Stimulated activated naive CD4-positive, alpha-beta T cell treated with Interleukin-2 at 50 U/mL for 16 hours (primary cell): ENCODE measurements around the gene RBBP8NL.
"Not testable (repeated sequence)": the region's sequence is repeated elsewhere in the genome, so short reads cannot be mapped to it uniquely, and the experiment has no call there.

ENCODE experiments used
- DNase-seq: peaks from one replicate; lab custom pipeline; 2025; lab: John Stamatoyannopoulos, UW

Gene RBBP8NL

DNA sequence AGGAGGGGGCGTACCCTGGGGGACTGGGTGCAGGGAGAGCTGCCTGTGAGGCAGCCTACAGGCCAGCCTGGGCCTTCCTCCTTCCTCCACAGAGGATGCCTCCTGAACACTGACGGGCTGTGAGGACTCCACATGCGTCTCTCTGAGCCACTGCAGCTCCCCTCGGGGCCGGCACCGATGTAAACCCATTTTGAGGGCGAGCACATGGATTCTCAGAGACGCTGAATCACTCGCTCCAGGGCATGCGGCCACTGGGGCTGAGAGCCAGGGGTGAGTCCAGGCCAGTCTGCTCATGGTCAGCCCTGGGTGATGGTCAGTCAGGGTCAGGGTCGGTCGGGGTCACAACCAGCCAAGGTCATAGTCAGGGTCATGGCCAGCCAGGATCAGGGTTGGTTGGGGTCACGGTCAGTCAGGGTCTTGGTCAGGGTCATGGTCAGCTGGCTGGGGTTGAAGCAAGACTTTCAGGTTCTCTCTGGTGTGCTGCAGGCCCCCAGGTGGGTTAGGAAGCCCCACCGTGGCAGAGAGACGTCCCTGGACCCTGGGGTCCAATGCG, 14.7 kb upstream of the RBBP8NL start:
- DNase-seq, result no peak

DNA sequence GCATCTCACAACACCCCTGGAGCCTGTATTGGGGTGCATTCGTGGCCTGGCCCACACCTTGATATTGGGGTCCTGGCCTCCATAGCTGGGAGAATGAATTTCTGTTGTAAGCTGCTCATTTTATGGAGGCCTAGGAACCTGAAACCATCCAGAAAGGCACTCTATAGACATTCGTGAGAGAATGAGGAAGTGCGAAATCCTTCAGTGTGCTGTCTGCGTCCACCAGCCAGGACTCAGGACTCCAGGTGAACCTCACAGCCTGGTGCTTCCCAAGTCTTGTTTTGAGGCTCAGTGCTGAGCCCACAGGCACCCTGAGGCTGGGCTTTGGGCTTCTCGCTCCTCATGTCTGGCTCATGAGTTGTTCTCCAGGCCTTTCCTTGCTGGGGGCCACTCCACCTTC, 11.9 kb upstream of the RBBP8NL start:
- DNase-seq, result no peak

DNA sequence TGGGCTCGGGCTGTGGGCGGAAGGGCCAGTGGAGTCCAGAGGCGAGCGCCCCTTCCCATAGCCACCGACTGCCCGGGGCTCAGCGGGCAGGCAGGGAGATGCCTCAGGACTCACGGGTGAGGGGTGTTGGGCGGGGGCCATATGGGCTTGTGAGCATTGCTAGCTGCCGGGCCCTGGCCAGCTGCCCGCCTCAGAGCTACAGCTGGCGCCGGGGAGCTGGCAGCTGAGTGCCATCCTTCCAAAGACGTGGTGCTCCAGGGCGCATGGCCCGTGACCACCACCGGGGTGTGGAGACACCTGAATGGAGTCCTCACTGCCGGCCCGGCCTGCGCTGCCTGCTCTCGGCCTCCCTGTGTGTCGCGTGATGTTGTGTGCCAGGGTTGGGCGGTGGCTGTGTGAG, 10.6 kb upstream of the RBBP8NL start:
- DNase-seq, result no peak

DNA sequence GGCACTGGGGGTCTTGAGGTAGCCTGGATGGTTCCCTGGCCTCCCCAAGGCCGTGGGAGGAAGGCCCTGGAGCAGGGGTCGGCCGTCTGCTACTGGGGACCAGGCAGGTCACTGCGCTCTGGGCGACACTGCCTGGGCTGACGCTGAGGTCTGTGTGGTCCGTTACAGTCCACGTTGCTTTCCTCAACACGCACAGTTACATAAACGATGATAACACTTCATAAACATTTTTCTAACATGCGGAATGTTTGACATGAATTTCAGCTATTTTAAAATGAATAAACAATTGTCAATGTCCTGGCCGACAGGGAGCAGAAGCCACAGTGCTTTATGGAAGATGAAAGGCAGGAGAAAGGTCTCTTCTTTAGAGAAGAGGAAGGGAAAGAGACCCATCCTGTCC, 10.2 kb upstream of the RBBP8NL start:
- no peak for DNase-seq

DNA sequence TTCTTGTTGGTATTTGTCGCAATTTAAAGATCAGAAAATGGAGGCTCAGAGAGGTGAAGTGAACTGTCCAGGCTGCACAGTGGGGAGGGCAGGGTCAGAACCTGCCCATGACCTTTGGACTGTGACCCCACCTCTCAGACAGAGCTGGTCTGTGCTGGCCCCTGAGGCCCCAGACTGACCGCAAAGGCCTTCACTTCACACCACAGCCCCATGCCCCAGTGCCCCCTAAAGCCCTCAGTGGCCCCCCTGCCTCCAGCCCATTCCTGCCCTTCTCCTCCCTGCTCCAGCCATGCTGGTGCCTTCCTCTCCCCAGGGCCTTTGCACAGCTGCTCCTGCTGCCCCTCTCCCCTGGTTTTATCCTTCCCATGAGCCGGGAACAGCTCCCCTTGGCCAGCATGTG, 9.4 kb upstream of the RBBP8NL start:
- no peak for DNase-seq

DNA sequence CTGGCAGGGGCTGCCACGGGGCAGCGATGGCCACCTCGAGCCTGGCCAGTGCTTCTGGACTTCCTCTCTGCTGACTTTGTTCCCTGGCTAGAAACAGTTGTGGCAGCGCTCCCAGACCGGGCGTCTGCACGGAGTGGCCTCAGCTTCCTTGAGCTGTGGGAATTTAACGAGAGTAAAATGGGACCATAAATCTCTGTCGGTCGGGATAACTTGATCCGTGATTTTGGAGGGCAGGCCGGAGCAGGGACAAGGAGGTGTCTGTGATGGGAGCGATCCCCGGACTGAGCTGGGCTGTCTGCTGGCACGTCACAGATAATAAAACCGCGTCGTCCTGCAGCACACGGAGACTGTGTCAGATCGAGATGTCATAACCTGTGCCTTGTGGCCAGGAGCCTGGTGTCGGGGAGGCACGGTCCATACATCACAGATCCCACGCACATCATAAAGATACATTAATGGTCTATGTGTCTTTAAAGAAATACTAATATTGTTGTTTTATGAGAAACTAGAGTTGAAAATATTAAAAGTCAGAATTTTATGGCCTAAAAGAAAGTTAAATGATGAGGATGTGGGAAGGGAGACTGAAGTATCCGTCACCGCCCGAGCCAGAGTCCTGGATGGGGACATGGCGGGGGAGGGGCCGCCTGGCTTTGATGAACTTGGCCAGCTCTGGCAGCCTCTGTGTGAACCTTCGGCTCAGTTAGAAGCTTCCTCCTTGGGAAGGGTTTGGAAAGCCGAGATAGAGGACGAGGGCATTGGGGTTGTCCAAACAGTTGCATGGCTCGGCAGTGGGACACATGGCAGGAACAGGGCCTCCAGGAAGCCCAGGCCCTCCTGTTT, 6.5 kb upstream of the RBBP8NL start:
- DNase-seq, result no peak

DNA sequence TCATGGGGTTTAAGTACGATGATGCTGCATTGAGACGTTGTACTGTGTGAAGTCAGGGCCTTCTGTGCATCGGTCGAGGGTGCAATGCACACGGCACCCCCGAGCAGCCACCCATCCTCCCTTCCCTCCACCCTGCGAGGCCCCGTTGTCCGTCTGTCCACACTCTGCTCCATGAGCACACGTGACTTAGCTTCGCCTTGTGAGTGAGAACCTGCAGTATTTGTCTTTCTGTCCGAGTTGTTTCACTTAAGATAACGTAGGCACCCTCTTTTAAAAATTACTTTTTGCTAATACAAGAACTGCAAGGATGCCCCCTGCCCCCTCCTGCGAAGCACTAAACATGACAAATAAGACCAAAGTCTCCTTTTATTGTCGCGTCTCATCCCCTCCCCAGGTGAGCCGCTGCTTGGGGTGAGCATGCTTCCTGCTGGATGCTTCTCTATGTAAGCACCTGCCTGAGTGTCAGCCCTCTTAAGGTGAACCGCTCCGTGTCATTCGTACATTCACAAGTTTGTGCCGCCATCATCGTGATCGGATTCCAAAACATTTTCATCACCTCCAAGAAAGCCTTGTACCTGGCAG, 3.6 kb upstream of the RBBP8NL start:
- no peak for DNase-seq

DNA sequence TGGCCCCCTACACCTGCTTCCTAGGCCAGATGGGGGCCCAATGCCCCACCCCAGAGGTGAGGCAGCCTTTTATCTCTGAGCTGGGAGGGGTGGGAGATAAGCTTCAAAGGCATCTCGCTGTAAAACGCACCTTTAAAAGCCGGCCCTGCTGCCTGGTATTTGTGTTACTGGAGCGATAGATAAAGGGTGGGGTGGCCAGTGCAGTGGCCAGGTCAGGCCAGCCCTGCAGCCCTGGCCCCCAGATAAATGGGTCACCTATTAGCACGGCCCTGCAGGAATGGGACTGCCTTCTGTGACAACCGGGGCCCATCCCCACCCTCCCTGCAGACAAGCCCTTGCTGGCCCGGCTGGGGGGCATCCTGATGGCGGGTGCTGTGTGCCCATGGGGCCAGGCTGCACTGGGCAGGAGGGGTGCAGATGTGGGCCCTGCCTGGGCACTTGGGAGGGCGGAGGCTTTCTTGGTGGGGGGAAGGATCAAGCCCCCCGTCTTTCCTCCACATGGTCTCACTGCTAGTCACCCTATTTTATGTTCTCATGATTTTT, 3.0 kb upstream of the RBBP8NL start:
- DNase-seq, result no peak

DNA sequence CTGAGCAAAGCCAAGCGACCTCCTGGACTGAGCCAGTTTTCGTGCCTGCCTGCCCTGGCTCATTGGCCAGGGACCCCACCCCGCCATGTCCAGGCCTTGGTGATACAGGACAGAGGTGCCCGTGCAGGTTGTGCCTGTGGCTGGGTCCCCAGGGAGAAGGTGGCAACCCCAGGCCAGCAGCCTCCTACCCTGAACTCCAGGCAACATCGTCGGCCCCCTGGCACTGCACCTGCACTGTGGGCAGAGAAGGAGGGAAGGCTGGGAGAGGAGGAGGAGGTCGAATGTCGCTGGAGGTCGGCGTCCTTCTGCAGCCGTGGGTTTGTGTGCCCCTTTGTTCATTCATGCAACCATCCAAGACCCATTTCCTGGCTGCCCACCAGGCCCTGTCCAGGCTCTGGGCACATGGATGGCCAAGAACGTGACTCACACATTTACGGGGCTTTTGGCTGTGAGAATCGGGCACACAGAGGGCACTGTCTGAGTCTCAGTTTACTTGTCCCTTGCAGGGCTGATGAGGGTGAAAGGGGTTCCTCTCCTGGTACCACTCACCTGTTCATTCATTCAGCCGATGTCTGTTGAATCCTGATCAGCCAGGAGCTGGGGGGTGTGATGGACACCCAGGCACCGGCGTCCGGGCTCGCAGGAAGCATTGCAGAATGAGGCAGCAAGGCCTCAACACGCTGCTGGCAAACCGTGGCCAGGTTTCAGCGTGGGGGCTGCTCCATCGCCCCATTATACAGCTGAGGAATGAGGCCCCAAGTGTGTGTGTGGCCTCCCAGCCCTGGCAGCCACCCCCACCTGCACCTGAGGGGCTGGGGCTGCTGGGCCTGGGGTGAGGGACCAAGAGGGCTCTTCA, 2.3 kb upstream of the RBBP8NL start:
- DNase-seq, result no peak

DNA sequence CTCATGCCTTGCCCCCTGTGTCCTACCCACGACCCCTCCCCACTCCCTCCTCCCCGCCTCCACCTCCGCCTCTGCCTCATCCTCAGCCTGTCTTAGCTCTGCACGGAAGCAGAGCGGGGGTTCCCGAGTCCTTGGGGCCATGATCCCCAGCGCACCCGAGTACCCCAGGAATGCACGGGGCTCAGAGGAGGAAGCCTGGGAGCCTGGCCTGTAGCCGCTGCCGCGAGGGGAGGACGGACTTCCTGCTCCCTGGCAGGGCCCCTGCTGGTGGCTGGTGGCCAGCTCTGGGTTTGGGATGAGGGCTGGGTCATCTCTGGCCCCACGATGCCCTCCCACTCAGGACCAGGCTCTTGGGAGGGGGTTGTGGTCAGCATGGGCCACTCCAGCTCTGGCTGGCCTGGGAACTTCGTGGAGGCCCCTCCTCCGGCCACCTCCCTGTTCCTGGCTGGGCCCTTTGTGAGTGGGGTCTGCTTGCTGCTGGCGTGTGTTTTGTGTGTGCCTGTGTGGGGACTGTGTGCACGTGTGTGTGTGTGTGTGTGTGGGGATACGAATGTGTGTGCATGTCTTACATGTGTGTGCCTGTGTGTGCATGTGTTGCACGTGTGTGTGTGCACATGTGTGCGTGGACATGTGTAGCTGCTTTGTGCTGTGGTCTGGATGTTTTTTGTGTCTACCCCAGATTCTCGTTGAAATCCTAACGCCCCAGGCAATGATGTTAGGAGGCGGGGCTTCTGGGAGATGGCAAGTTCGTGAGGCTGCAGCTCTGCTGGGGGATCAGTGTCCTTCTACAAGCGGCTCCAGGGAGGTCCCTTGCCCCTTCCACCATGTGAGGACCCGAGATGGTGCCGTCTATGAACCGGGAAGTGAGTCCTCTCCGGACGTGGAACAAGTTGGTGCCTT, 1.3 kb upstream of the RBBP8NL start:
- DNase-seq, result no peak

DNA sequence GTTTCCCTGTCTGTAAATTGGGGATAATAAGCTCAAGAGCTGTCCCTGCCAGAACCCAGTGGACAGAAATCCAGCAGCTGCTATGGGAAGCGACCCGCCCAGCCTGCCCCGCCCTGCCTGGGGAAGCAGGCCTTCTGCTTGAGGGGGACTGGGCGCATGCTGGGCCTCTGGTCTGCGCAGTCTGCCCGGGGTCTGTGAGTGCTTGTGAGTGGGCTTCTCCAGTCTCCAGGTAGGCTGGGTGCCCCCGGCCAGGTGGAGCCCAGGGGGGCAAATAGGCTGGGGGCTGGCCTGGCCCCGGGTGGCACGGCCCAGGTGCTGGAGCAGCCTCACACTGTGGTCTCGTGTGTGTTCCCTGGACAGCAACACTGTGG, 648 bp upstream of the RBBP8NL start:
- DNase-seq, result no peak

DNA sequence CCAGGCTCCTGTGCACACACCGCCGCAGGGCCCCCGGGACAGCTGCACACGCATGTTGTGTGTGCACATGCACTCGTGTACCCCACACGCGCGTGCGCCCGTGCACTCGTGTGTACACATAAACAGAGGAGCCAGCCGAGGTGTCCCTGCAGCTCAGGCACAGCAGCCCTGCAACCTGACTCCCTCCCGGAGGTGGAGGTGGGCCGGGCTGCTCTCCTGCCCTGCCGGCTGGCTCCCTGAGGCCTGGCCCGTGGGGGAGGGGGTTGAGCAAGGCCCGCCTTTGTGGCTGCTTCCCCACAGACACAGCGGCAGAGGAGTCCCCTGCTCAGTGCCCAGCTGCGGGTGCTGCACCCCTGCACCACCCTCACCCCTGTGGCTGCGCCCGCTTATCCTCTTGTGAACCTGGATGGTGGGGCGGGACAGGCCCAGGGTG, 624 bp downstream of the RBBP8NL start:
- no peak for DNase-seq

DNA sequence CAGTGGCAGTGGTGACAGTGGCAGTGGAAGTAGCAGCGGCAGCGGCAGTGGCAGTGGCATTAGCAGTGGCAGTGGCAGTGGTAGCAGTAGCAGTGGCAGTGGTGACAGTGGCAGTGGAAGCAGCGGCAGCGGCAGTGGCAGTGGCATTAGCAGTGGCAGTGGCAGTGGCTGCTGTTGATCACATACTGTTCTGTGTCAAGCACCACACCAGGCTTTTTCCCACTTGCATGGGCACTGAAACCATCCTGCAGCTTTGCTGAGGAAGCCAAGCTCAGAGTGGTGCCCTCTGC, 1.3 kb downstream of the RBBP8NL start:
- not testable (repeated sequence) for DNase-seq

DNA sequence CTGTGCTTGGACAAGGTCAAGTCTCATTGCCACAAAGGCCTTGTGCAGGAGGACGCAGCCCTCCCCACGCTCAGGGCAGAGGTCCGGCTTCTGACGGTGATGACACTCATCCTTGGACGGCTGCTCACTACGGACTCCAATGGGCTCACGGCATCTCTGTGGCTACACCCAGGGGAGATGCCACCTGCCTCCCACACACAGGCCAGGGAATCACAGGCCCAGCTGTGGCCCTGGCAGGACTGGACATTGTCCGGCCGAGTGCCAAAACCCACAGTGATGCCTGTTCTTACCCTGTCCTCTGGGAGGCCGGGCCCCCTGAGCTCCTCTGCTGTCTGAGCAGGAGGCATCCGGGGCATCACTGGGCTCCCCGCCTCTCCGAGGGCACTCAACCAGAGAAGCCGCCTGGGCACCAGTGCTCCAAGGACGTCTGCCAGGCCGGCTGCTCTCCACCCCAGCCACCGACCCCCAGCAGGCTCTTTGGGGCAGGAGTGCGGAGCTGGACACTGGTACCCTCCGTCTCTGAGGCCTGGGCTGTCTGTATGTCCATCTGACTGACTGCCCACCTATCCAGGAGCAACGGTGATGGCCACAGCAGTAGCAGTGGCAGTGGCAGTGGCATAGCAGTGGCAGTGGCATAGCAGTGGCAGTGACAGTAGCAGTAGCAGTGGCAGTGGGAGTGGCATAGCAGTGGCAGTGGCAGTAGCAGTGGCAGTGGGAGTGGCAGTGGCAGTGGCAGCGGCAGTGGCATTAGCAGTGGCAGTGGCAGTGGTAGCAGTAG, 1.9 kb downstream of the RBBP8NL start:
- no peak for DNase-seq

DNA sequence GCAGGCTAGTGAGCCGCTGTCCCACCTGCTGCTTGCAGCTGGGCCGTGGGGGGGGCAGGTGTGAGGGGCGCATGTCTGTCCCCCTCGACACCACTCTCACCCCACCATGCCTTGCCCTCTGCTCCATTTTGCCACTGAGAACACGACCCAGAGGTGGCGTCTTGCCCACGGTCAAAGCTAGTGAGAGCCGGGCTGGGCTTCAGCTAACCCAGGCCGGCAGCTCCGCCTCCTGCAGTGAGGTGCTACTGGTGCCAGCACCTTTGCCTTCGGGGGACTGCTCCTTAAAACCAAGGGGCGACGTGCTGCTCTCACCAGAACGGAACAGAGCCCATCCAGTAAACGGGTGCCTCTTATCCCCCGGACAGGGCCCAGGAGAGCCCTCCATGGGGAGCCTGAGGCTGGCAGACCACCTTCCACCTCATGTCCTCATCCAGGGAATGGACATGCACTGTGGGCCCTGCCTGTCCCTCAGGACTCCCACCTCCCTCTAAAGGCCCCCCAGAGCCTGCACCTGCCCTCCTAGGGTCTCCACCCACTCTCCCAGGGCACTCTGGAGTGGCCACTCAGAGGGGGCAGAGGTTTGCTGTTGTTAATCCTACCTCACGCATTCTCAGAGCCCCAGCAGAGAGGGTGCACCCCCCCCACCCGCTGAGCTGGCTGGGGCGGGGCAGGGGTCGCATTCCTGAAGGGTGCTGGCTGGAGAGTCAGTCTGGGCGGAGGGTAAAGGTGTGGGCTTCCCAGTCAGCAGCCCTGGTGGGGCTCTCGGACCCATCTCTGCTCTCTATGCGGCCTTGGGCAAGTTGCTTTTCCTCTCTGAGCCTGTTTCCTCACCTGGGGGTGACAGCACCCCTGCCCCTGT, 2.9 kb downstream of the RBBP8NL start:
- DNase-seq, result no peak

DNA sequence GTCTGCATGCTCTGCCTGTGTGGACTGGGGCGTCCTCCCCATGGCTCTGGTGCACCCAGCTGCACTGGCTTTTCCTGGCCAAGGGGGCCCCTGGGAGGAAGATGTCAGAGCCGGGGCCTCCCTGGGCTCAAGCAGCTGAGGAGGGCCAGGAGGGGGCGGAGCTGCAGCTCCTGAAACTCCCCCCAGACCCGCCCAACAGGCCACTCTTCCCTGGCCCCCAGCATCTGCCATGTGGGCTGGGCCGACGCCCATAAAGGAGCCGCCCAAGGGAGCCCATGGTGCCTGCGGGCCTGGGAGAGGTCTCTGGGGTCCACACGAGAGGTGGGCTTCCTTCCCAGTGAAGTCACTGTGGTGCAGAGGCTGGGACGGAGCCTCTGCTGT, 4.0 kb downstream of the RBBP8NL start:
- DNase-seq, result no peak

DNA sequence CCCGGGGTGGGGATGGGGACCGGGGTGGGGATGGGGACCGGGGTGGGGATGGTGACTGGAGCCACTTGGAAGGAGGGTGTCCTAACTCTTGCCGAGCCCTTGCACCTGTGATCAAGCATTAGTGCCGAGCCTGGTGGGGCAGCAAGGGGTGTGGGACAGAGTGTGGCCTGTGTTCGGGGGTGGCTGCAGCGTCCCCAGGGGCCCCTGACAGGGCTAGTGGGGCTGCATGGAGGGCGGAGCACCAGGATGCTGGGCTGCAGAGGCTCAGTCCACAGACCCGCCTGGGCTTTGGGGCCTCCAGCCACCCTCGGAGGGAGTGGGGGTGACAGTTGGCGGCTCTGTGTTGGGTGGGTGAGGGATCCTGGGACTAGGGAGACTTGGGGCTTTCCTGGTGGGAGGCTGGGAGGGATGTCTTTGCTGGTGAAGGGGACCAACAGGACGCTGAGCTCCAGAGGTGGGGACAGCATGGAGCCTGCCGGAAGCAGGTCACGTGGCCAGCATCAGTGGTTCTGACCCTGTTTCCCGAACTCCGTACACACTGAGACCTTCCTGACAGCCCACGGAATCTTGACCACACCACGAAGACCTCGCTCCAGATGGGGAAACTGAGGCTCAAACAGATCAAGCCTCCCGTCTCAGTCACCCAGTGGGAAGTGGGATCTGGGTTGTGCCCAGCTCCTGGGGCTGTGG, 4.6 kb downstream of the RBBP8NL start:
- DNase-seq, result no peak

DNA sequence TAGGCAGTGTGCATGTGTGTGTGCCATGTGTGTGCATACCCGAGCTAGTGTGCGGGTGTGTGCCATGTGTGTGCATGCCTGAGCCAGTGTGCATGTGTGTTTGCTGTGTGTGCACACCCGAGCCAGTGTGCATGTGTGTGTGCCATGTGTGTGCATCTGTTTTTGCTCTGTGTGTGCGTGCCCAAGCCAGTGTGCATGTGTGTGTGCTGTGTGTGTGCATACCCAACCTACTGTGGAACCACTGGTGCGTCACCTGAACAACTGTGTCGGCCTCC, 5.7 kb downstream of the RBBP8NL start:
- no peak for DNase-seq
